Fibroblast of skin of left biceps (primary cell): ENCODE measurements around the gene CALD1.

ENCODE experiments used
- DNase-seq, 2 experiments: peaks; one replicate each; pipeline ENCODE4 v3.0.0-alpha.2; 2013; ENCODE audit warnings: low read depth in 2 of 2

CALD1 gene

GRCh38 chr7:134787064-134787463 is 7.6 kb downstream of the CALD1 start:
- no peak for DNase-seq

- DNase-seq, result no peak
Observed at GRCh38 chr7:134787720-134788119, 8.3 kb downstream of the CALD1 start.

- DNase-seq, result no peak
Observed at GRCh38 chr7:134788191-134788590, 8.8 kb downstream of the CALD1 start.

- peak in 1 of 2 experiments; percentile 52 for DNase-seq
Observed at GRCh38 chr7:134789967-134790685, 10.7 kb downstream of the CALD1 start.

GRCh38 chr7:134792968-134793367 is 13.5 kb downstream of the CALD1 start:
- DNase-seq, result peak; percentile 58 to 65

GRCh38 chr7:134795231-134795630 is 15.8 kb downstream of the CALD1 start:
- DNase-seq, result no peak

GRCh38 chr7:134798155-134798554 is 18.7 kb downstream of the CALD1 start:
- DNase-seq, result no peak

- no peak for DNase-seq
Observed at GRCh38 chr7:134799377-134799776, 19.9 kb downstream of the CALD1 start.

GRCh38 chr7:134802762-134803161 is 23.3 kb downstream of the CALD1 start:
- no peak for DNase-seq

- no peak for DNase-seq
Observed at GRCh38 chr7:134804351-134804750, 24.9 kb downstream of the CALD1 start.

GRCh38 chr7:134804854-134805253 is 25.4 kb downstream of the CALD1 start:
- DNase-seq, result no peak

GRCh38 chr7:134806197-134806596 is 26.8 kb downstream of the CALD1 start:
- no peak for DNase-seq

GRCh38 chr7:134809616-134810015 is 30.2 kb downstream of the CALD1 start:
- no peak for DNase-seq

GRCh38 chr7:134811765-134812164 is 32.3 kb downstream of the CALD1 start:
- no peak for DNase-seq

GRCh38 chr7:134813663-134814396 is 34.4 kb downstream of the CALD1 start:
- DNase-seq, result no peak

GRCh38 chr7:134814730-134815364 is 35.4 kb downstream of the CALD1 start:
- no peak for DNase-seq

- no peak for DNase-seq
Observed at GRCh38 chr7:134818613-134819345, 39.3 kb downstream of the CALD1 start.

- DNase-seq, result no peak
Observed at GRCh38 chr7:134819401-134819800, 40.0 kb downstream of the CALD1 start.

GRCh38 chr7:134820295-134820694 is 40.9 kb downstream of the CALD1 start:
- DNase-seq, result no peak

GRCh38 chr7:134820778-134821177 is 41.3 kb downstream of the CALD1 start:
- no peak for DNase-seq

- DNase-seq, result peak; percentile 90 to 93
Observed at GRCh38 chr7:134823400-134823799, 44.0 kb downstream of the CALD1 start.

- DNase-seq, result no peak
Observed at GRCh38 chr7:134825666-134826065, 46.2 kb downstream of the CALD1 start.
